Measurements from ENCODE around the gene SLAIN2.
"Not testable (repeated sequence)": the region's sequence is repeated elsewhere in the genome, so short reads cannot be mapped to it uniquely, and the experiment has no call there.

Gene SLAIN2

GRCh38 chr4:48300004-48300403 lies 41.3 kb upstream of the SLAIN2 start:
- H3K4me3 Mint-ChIP-seq = no peak overlapping the region
- H3K27me3 Mint-ChIP-seq (ENCODE audit: low read depth) = no peaks in the 10 kb centered on the region
- H3K27ac Mint-ChIP-seq = no peak overlapping the region
- no peaks in the 10 kb centered on the region for H3K36me3 Mint-ChIP-seq (ENCODE audit: low read depth)
- H3K4me1 Mint-ChIP-seq = no peaks in the 10 kb centered on the region
- no peaks in the 10 kb centered on the region for H3K9me3 Mint-ChIP-seq
- no peak for TF ChIP-seq CTCF (IDR thresholded peaks at IDR 0.05; ENCODE audit: unreplicated experiment in 3 of 3)

GRCh38 chr4:48305508-48305907 lies 35.8 kb upstream of the SLAIN2 start:
- Mint-ChIP-seq H3K36me3 (ENCODE audit: low read depth) (no peaks in the 10 kb centered on the region), H3K27ac (no peak overlapping the region), H3K9me3 (no peaks in the 10 kb centered on the region), H3K4me3 (no peak overlapping the region), H3K4me1 (no peaks in the 10 kb centered on the region), H3K27me3 (ENCODE audit: low read depth) (no peaks in the 10 kb centered on the region)
- TF ChIP-seq CTCF (IDR thresholded peaks at IDR 0.05; ENCODE audit: unreplicated experiment in 3 of 3) = no peak

- no peaks in the 10 kb centered on the region for H3K27me3 Mint-ChIP-seq (ENCODE audit: low read depth)
These were observed 33.8 kb upstream of the SLAIN2 start for GRCh38 chr4:48307528-48307927.

GRCh38 chr4:48308901-48309300 lies 32.4 kb upstream of the SLAIN2 start:
- no peak overlapping the region for H3K4me3 Mint-ChIP-seq
- no peak overlapping the region for H3K27ac Mint-ChIP-seq
- TF ChIP-seq CTCF (IDR thresholded peaks at IDR 0.05; ENCODE audit: unreplicated experiment in 3 of 3) = no peak
- H3K4me1 Mint-ChIP-seq = no peaks in the 10 kb centered on the region
- no peaks in the 10 kb centered on the region for H3K36me3 Mint-ChIP-seq (ENCODE audit: low read depth)
- H3K9me3 Mint-ChIP-seq = peaks cover 3% of the 10 kb centered on the region
- H3K27me3 Mint-ChIP-seq (ENCODE audit: low read depth) = no peaks in the 10 kb centered on the region

More at GRCh38 chr4:48307528-48307927, 33.8 kb upstream of the SLAIN2 start:
- Mint-ChIP-seq H3K9me3 (peaks cover 3% of the 10 kb centered on the region), H3K4me1 (no peaks in the 10 kb centered on the region), H3K27ac (no peak overlapping the region), H3K4me3 (no peak overlapping the region), H3K36me3 (ENCODE audit: low read depth) (no peaks in the 10 kb centered on the region)
- no peak for TF ChIP-seq CTCF (IDR thresholded peaks at IDR 0.05; ENCODE audit: unreplicated experiment in 3 of 3)

GRCh38 chr4:48311896-48312295 lies 29.4 kb upstream of the SLAIN2 start:
- Mint-ChIP-seq H3K27ac (no peak overlapping the region), H3K4me3 (no peak overlapping the region), H3K27me3 (ENCODE audit: low read depth) (no peaks in the 10 kb centered on the region), H3K9me3 (peaks cover 6% of the 10 kb centered on the region), H3K36me3 (ENCODE audit: low read depth) (no peaks in the 10 kb centered on the region), H3K4me1 (no peaks in the 10 kb centered on the region)
- no peak for TF ChIP-seq CTCF (IDR thresholded peaks at IDR 0.05; ENCODE audit: unreplicated experiment in 3 of 3)

GRCh38 chr4:48314746-48315145 lies 26.6 kb upstream of the SLAIN2 start:
- H3K36me3 Mint-ChIP-seq (ENCODE audit: low read depth) = not testable (repeated sequence)

More at GRCh38 chr4:48314746-48315145, 26.6 kb upstream of the SLAIN2 start:
- not testable (repeated sequence) for H3K9me3 Mint-ChIP-seq; H3K27ac Mint-ChIP-seq; H3K4me1 Mint-ChIP-seq; H3K27me3 Mint-ChIP-seq (ENCODE audit: low read depth); H3K4me3 Mint-ChIP-seq

Data from nephron (organoid).